Neural progenitor cell (in vitro differentiated cells): ENCODE measurements around the gene ITPK1. TPM values are rescaled to one million over a fixed set of nuclear protein-coding genes. Genes with fewer than 3 reads are reported as not detected.

Experiments used
- DNase-seq: peaks from one replicate; pipeline ENCODE4 v3.0.0-alpha.2; 2016; ENCODE audit warnings: low spot score
- H2AFZ ChIP-seq: fragments of 200-600 bp; sonication (generic); replicated peaks from 2 replicates; pipeline ENCODE4 v1.6.1; 2016; ENCODE audit warnings: antibody characterized with exemption
- H3F3A ChIP-seq: fragments of 200-600 bp; sonication (generic); 2 replicates; pipeline ENCODE4 v1.6.1; 2016; ENCODE audit warnings: antibody characterized with exemption, low read depth
- H3K27ac ChIP-seq: fragments of 200-600 bp; sonication (generic); 2 replicates; pipeline ENCODE4 v1.5.1; 2016; ENCODE audit warnings: mild to moderate bottlenecking
- H3K27me3 ChIP-seq: fragments of 200-600 bp; sonication (generic); 2 replicates; pipeline ENCODE4 v1.6.1; 2016; ENCODE audit warnings: mild to moderate bottlenecking, moderate library complexity
- H3K36me3 ChIP-seq: fragments of 200-600 bp; sonication (generic); 2 replicates; pipeline ENCODE4 v1.5.1; 2016
- H3K4me1 ChIP-seq: fragments of 200-600 bp; sonication (generic); 2 replicates; pipeline ENCODE4 v1.6.1; 2016; ENCODE audit warnings: mixed run types
- H3K4me2 ChIP-seq: fragments of 200-600 bp; sonication (generic); 2 replicates; pipeline ENCODE4 v1.6.1; 2016
- H3K4me3 ChIP-seq: fragments of 200-600 bp; sonication (generic); 2 replicates; pipeline ENCODE4 v1.5.1; 2016
- H3K79me2 ChIP-seq: fragments of 200-600 bp; sonication (generic); 2 replicates; pipeline ENCODE4 v1.6.1; 2016; ENCODE audit warnings: low read depth
- H3K9ac ChIP-seq: fragments of 200-600 bp; sonication (generic); 2 replicates; pipeline ENCODE4 v1.6.1; 2016
- H3K9me3 ChIP-seq: fragments of 200-600 bp; sonication (generic); 2 replicates; pipeline ENCODE4 v1.5.1; 2016; ENCODE audit warnings: low read depth
- H4K20me1 ChIP-seq: fragments of 200-600 bp; sonication (generic); 2 replicates; pipeline ENCODE4 v1.6.1; 2016; ENCODE audit warnings: low read depth
- H3K27ac Mint-ChIP-seq: 3 replicates; pipeline ENCODE4 v1.8.0; 2021; ENCODE audit warnings: mixed read lengths
- H3K27me3 Mint-ChIP-seq: 2 replicates; pipeline ENCODE4 v1.8.0; 2022; ENCODE audit warnings: low read depth, mild to moderate bottlenecking, inconsistent platforms, moderate library complexity, mixed read lengths; ENCODE audit not compliant: insufficient read depth
- H3K36me3 Mint-ChIP-seq: 3 replicates; pipeline ENCODE4 v1.8.0; 2021; ENCODE audit warnings: mixed read lengths
- H3K4me1 Mint-ChIP-seq: 3 replicates; pipeline ENCODE4 v1.8.0; 2021; ENCODE audit warnings: mixed read lengths
- H3K4me3 Mint-ChIP-seq: 3 replicates; pipeline ENCODE4 v1.8.0; 2021; ENCODE audit warnings: mild to moderate bottlenecking, moderate library complexity, mixed read lengths
- H3K9me3 Mint-ChIP-seq: 3 replicates; pipeline ENCODE4 v1.8.0; 2020; ENCODE audit warnings: mixed read lengths
- EZH2 ChIP-seq: fragments of 200-600 bp; sonication (generic); IDR thresholded peaks from 2 replicates; pipeline ENCODE4 v1.6.1; 2017; ENCODE audit warnings: antibody characterized with exemption, mild to moderate bottlenecking, moderate library complexity
- EZH2phosphoT487 ChIP-seq: fragments of 200-600 bp; sonication (generic); IDR thresholded peaks from 2 replicates; pipeline ENCODE4 v1.6.1; 2017; ENCODE audit warnings: antibody characterized with exemption
- total RNA-seq: library from RNA; depleted of rRNA; stranded (reverse); fragments of >200 nt; gene quantifications from 2 replicates; pipeline ENCODE4 v1.2.3, GENCODE V29; 2015; ENCODE audit warnings: low replicate concordance
- TF ChIP-seq, protein P1 (sequence below): fragments of 200-600 bp; sonication (generic); IDR thresholded peaks from 2 replicates; pipeline ENCODE4 v1.5.1; 2017; ENCODE audit warnings: antibody characterized with exemption, mild to moderate bottlenecking

Gene ITPK1
- total RNA-seq, 1 donor from 2014 or later: 25.8 TPM

DNA sequence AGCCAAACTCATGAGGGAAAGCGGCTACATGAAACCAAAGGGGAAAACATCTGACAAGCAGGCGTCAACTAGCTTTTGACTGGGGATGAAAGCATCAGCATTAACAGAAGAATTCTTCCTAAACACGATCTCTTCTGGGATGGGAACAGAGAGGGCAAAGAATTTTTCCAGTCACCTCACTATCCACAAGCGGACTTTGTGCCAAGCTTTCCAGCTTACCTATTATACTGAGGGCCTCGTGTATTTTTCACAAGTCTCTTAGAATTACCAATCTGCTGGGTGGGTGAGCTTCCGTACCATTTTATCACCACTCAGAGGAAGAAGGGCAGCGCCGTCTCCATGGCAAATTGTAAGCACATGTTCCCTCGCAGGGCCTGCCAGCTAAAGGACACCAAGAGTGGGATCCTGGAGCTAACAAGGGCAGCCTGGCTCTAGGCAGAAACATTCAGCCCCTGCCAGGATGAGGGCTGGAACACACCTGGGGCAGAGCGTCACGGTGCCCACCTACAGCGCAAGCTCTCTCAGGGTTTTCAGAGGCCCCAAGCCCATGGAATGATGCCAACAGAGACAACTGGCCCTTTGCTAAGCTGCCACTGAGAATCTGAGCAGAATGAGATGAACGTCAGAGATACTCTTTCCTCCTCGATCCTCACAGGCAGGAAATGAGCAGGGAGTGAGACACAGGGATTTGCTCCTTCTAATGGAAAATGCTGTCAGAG, 118.2 kb downstream of the ITPK1 start:
- H3F3A ChIP-seq: no peaks in the 10 kb centered on the region
- no peak overlapping the region for H3K4me2 ChIP-seq
- no peaks in the 10 kb centered on the region for H3K79me2 ChIP-seq
- Mint-ChIP-seq H3K36me3 (peaks cover 4% of the 10 kb centered on the region), H3K4me1 (peaks cover under 1% of the 10 kb centered on the region), H3K27ac (no peak overlapping the region), H3K9me3 (no peaks in the 10 kb centered on the region), H3K27me3 (no peaks in the 10 kb centered on the region), H3K4me3 (no peak overlapping the region)
- no peak for DNase-seq
- no peak overlapping the region for H3K9ac ChIP-seq
- H3K27me3 ChIP-seq: no peaks in the 10 kb centered on the region
- no peaks in the 10 kb centered on the region for H4K20me1 ChIP-seq
- H3K4me1 ChIP-seq: no peaks in the 10 kb centered on the region
- no peaks in the 10 kb centered on the region for H3K9me3 ChIP-seq
- H3K36me3 ChIP-seq: no peaks in the 10 kb centered on the region
- no peak overlapping the region for H3K27ac ChIP-seq
- no peak overlapping the region for H2AFZ ChIP-seq
- H3K4me3 ChIP-seq: no peak overlapping the region
- TF ChIP-seq EZH2phosphoT487: no peak
- TF ChIP-seq, protein P1, sequence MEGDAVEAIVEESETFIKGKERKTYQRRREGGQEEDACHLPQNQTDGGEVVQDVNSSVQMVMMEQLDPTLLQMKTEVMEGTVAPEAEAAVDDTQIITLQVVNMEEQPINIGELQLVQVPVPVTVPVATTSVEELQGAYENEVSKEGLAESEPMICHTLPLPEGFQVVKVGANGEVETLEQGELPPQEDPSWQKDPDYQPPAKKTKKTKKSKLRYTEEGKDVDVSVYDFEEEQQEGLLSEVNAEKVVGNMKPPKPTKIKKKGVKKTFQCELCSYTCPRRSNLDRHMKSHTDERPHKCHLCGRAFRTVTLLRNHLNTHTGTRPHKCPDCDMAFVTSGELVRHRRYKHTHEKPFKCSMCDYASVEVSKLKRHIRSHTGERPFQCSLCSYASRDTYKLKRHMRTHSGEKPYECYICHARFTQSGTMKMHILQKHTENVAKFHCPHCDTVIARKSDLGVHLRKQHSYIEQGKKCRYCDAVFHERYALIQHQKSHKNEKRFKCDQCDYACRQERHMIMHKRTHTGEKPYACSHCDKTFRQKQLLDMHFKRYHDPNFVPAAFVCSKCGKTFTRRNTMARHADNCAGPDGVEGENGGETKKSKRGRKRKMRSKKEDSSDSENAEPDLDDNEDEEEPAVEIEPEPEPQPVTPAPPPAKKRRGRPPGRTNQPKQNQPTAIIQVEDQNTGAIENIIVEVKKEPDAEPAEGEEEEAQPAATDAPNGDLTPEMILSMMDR: no peak
- no peak for TF ChIP-seq EZH2

DNA sequence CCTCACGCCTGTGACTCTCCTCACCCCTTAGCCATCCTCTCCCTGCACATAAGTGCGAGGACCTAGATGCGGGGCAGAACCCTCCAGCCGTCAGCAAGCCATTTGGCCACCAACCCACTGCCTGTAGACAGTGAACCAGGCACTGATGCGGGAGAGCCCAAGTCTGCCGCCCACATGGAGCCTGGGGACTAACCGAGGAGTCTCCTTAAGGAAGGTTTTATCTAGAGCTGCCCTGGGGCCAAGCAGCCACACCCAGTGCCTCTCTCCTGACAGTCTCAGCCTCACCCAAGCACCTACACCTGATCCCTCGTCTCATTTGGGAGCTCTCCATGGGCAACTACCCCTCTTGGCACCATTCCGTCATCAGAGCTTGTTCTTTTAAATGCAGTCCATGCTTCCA, 120.1 kb downstream of the ITPK1 start:
- Histone ChIP-seq H3K27ac (no peak overlapping the region), H3F3A (no peaks in the 10 kb centered on the region), H3K36me3 (no peaks in the 10 kb centered on the region), H3K9me3 (no peaks in the 10 kb centered on the region), H3K4me1 (no peaks in the 10 kb centered on the region), H3K79me2 (no peaks in the 10 kb centered on the region), H3K9ac (no peak overlapping the region), H2AFZ (no peak overlapping the region), H3K4me2 (no peak overlapping the region), H4K20me1 (no peaks in the 10 kb centered on the region), H3K27me3 (no peaks in the 10 kb centered on the region), H3K4me3 (no peak overlapping the region)
- TF ChIP-seq EZH2phosphoT487 (no peak), EZH2 (no peak)
- TF ChIP-seq, protein P1: no peak
- DNase-seq: no peak
- Mint-ChIP-seq H3K4me1 (no peaks in the 10 kb centered on the region), H3K9me3 (no peaks in the 10 kb centered on the region), H3K4me3 (no peak overlapping the region), H3K27me3 (no peaks in the 10 kb centered on the region), H3K36me3 (peaks cover 4% of the 10 kb centered on the region), H3K27ac (no peak overlapping the region)

DNA sequence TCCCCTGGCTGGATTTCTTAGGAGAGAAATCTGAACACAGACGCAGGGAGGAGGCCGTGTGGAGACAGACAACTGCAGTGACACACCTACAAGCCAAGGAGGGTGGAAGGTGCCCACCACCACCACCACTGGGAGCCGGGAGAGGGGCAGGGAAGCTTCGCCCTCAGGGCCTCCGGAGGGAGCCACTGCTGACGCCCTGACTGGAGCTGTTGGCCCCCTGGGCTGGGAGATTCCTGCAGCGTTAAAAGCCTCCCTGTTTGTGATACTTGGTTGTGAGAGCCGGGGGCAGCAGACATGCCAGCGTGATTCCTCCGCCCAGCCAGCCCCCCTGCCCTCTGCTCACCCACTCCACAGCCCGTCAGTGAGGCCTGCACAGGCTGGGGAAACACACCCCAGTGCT, 120.8 kb downstream of the ITPK1 start:
- no peak for DNase-seq
- Mint-ChIP-seq H3K9me3 (no peaks in the 10 kb centered on the region), H3K36me3 (peaks cover 4% of the 10 kb centered on the region), H3K27ac (no peak overlapping the region), H3K4me1 (peaks cover 3% of the 10 kb centered on the region), H3K27me3 (peaks cover 5% of the 10 kb centered on the region), H3K4me3 (no peak overlapping the region)
- Histone ChIP-seq H3K4me2 (no peak overlapping the region), H3K4me3 (no peak overlapping the region), H3K9me3 (no peaks in the 10 kb centered on the region), H3K9ac (no peak overlapping the region), H3K27ac (no peak overlapping the region), H3K4me1 (no peaks in the 10 kb centered on the region), H4K20me1 (no peaks in the 10 kb centered on the region), H2AFZ (no peak overlapping the region), H3K79me2 (no peaks in the 10 kb centered on the region), H3K27me3 (no peaks in the 10 kb centered on the region), H3F3A (no peaks in the 10 kb centered on the region), H3K36me3 (no peaks in the 10 kb centered on the region)
- TF ChIP-seq, protein P1: no peak
- TF ChIP-seq EZH2 (no peak), EZH2phosphoT487 (no peak)
